NCI-H1105 treated with DMSO at 0.1 percent for 48 hours (cell line): Measurements from ENCODE around the gene GRAMD1A.

Source experiments
- DNase-seq: peaks from one replicate; lab custom pipeline; 2025; lab: John Stamatoyannopoulos, UW

Gene GRAMD1A

DNA sequence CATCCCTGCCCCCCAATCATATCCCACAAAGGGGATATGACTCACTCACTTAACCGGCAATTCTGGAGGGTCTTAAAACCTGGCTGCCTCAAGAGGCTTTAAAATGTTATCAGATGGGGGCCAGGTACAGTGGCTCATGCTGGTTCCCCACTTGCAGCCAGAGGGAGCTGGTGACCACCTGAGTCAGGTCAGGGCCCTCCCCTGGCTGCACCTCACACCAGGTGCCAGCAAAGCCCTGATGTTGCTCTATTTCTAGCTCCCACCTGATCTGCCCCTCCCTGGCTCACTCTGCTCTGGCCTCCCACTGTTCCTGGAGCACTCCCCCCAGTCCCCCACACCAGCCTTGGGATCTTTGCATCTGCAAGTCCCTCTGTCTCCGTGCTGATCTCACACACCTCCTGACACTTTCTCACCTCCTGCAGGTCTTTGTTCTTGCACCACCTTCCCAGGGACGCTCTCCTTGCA, 55.6 kb downstream of the GRAMD1A start:
- DNase-seq, result peak; percentile 9

- no peak for DNase-seq
These were observed 56.5 kb downstream of the GRAMD1A start for GRCh38 chr19:35056513-35057063.

DNA sequence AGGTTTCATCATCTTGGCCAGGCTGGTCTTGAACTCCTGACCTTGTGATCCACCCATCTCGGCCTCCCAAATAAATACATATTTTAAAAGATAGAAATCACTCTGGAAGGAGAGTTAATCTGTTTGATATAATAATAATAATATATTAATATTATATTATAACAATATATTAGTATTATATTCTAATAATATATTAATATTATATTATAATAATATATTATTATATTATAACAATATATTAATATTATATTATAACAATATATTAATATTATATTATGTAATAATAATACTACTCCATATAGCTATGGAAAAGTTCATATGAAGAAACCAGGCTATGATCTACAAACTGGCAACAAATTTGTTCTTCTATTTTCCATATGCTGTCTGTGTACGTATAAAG, 58.2 kb downstream of the GRAMD1A start:
- no peak for DNase-seq

- no peak for DNase-seq
These were observed 59.1 kb downstream of the GRAMD1A start for GRCh38 chr19:35059006-35059798.

- no peak for DNase-seq
These were observed 59.6 kb downstream of the GRAMD1A start for GRCh38 chr19:35059799-35060091.

- DNase-seq, result no peak
These were observed 60.2 kb downstream of the GRAMD1A start for GRCh38 chr19:35060160-35060855.

DNA sequence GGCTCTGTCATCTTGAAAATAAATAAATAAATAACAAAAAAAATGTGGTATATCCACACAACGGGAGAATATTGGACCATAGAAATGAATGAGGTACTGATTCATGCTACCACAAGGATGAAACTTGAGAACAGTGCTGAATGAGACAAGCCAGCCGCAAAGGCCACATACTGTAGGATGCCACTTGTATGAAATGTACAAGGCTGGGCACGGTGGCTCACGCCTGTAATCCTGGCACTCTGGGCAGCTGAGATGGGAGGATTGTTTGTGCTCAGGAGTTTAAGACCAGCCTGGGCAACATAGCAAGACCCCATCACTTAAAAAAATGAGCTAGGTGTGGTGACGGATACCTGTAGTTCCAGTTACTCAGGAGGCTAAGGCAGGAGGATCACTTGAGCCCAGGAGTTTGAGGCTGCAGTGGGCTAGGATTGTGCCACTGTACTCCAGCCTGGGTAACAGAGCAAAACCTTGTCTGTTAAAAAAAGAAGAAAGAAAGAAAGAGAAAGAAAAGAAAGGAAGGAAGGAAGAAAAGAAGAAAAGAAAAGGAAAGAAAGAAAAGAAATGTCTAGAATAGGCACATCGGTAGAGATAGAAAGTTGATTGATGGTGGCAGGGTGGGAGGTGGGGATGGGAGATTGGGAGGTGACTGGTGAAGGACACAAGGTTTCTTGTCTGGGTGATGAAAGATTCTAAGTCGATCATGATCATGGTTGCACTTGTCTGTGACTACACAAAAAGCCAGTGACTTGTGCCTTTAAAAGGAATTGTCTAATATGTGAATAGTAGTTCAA, 61.7 kb downstream of the GRAMD1A start:
- DNase-seq, result no peak

GRCh38 chr19:35062942-35063341, 62.8 kb downstream of the GRAMD1A start:
- DNase-seq, result no peak

- DNase-seq, result no peak
These were observed 64.1 kb downstream of the GRAMD1A start for GRCh38 chr19:35063940-35064818.

GRCh38 chr19:35065574-35065973, 65.5 kb downstream of the GRAMD1A start:
- no peak for DNase-seq

DNA sequence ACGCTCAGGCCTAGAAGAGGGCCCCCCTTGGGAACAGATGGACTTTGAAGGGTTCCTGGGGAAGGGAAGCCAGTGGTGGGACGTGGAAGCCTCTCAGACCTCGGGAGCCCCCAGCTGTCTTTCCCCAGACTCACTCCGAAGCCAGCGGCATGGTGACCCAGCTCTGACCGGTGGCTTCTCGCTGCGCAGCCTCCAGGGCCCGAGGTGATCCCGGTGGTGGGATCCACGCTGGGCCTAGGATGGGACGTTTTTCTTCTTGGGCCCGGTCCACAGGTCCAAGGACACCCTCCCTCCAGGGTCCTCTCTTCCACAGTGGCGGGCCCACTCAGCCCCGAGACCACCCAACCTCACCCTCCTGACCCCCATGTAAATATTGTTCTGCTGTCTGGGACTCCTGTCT, 66.0 kb downstream of the GRAMD1A start:
- no peak for DNase-seq

DNA sequence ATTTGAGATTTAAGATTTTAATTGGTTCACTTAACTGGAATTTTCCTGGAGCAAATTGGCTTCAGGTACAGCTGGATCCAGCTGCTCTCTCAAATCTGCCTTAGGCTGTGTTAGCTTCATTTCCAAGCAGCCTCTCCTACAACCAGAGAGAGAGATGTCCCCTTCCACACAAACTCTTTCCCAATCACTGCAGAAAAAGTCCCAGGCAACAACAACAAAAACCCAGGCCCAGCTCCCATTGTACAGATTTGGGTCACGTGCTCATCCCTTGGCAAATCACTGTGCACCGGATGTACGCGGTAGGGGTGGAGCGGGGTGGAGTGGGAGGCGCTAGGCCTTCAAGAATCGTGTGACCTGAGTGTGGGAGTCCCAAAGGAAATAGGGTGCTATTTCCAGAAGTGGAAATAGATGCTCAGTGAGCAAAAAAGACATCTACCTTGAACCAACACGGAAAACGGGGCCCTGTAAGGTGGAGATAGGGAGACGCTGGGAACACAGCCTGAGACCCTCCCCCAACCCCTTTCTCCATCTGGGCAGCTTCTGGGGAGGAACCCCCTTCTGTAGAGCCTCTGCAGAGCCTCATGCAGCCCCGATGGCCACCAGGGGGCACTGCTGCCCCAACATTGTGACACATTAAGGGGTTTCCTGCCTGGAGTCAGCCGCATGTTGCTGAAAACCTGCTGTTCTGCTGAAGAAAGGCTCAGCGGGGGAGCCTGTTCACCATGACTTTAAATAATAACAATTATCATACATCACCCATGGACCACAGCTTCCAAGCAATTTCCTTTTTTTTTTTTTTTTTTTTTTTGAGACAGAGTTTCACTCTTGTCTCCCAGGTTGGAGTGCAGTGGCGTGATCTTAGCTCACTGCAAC, 66.8 kb downstream of the GRAMD1A start:
- peak; percentile 31 for DNase-seq

GRCh38 chr19:35068941-35069634, 69.0 kb downstream of the GRAMD1A start:
- DNase-seq, result no peak

- no peak for DNase-seq
These were observed 69.6 kb downstream of the GRAMD1A start for GRCh38 chr19:35069696-35070095.

GRCh38 chr19:35070471-35070870, 70.3 kb downstream of the GRAMD1A start:
- DNase-seq, result no peak

- no peak for DNase-seq
These were observed 73.4 kb downstream of the GRAMD1A start for GRCh38 chr19:35073516-35073915.

DNA sequence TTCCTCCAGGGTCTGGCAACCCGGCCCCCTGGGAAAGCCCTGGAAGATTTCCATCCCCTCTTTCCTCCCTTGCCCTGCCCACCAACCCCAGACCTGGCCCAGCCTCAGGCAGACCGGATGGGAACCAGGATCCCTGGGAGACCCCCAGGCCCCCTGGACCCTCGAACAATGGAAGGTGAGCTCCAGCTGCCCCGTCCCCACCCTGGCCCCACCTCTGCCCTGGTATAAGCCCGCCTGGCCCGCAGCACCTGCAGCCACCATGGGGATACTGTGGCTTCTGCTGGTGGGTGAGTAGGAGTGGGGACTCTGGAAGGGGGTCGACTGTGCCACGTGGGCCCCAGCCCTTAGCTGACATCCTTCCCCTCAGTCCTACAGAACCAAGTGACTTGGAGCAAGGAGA, 73.8 kb downstream of the GRAMD1A start:
- no peak for DNase-seq

- no peak for DNase-seq
These were observed 74.5 kb downstream of the GRAMD1A start for GRCh38 chr19:35074426-35075201.
